ENCODE results near the gene RASSF8. TPM values are rescaled to one million over a fixed set of nuclear protein-coding genes. Genes with fewer than 3 reads are reported as not detected.

The RASSF8 gene
- total RNA-seq, 1 experiment from 2014 or later = 41.7 TPM

- peak; percentile 62 for DNase-seq (ENCODE audit: low read depth)
These were observed 4.5 kb downstream of the RASSF8 start for GRCh38 chr12:25962932-25963525.

- DNase-seq (ENCODE audit: low read depth) = no peak
These were observed 7.2 kb downstream of the RASSF8 start for GRCh38 chr12:25965682-25966081.

GRCh38 chr12:25970082-25970481, 11.6 kb downstream of the RASSF8 start:
- DNase-seq (ENCODE audit: low read depth) = no peak

- DNase-seq (ENCODE audit: low read depth) = no peak
These were observed 12.6 kb downstream of the RASSF8 start for GRCh38 chr12:25970916-25971653.

GRCh38 chr12:25971654-25972041, 13.2 kb downstream of the RASSF8 start:
- no peak for DNase-seq (ENCODE audit: low read depth)

- peak; percentile 33 for DNase-seq (ENCODE audit: low read depth)
These were observed 14.3 kb downstream of the RASSF8 start for GRCh38 chr12:25972783-25973182.

GRCh38 chr12:25975179-25975578, 16.7 kb downstream of the RASSF8 start:
- no peak for DNase-seq (ENCODE audit: low read depth)

- no peak for DNase-seq (ENCODE audit: low read depth)
These were observed 17.2 kb downstream of the RASSF8 start for GRCh38 chr12:25975682-25976081.

- peak; percentile 53 for DNase-seq (ENCODE audit: low read depth)
These were observed 17.8 kb downstream of the RASSF8 start for GRCh38 chr12:25976289-25976688.

GRCh38 chr12:25977047-25977446, 18.6 kb downstream of the RASSF8 start:
- peak; percentile 87 for DNase-seq (ENCODE audit: low read depth)

GRCh38 chr12:25979059-25979458, 20.6 kb downstream of the RASSF8 start:
- peak; percentile 46 for DNase-seq (ENCODE audit: low read depth)

GRCh38 chr12:25979563-25979962, 21.1 kb downstream of the RASSF8 start:
- peak; percentile 57 for DNase-seq (ENCODE audit: low read depth)

- no peak for DNase-seq (ENCODE audit: low read depth)
These were observed 21.6 kb downstream of the RASSF8 start for GRCh38 chr12:25980035-25980434.

- no peak for DNase-seq (ENCODE audit: low read depth)
These were observed 23.1 kb downstream of the RASSF8 start for GRCh38 chr12:25981597-25981996.

- DNase-seq (ENCODE audit: low read depth) = no peak
These were observed 23.9 kb downstream of the RASSF8 start for GRCh38 chr12:25982416-25982815.

GRCh38 chr12:25983625-25984024, 25.1 kb downstream of the RASSF8 start:
- DNase-seq (ENCODE audit: low read depth) = no peak

GRCh38 chr12:25984759-25985158, 26.3 kb downstream of the RASSF8 start:
- no peak for DNase-seq (ENCODE audit: low read depth)

- DNase-seq (ENCODE audit: low read depth) = no peak
These were observed 27.1 kb downstream of the RASSF8 start for GRCh38 chr12:25985316-25986175.

- DNase-seq (ENCODE audit: low read depth) = no peak
These were observed 27.7 kb downstream of the RASSF8 start for GRCh38 chr12:25986180-25986579.

- DNase-seq (ENCODE audit: low read depth) = no peak
These were observed 30.0 kb downstream of the RASSF8 start for GRCh38 chr12:25988505-25988904.

GRCh38 chr12:25990495-25990894, 32.0 kb downstream of the RASSF8 start:
- DNase-seq (ENCODE audit: low read depth) = no peak

- no peak for DNase-seq (ENCODE audit: low read depth)
These were observed 33.7 kb downstream of the RASSF8 start for GRCh38 chr12:25992026-25992782.

Data from RPMI7951 (cell line).